NCI-H1417 treated with DMSO at 0.1 percent for 48 hours (cell line): ENCODE data around the gene GRK6.

ENCODE experiments used
- DNase-seq: peaks from one replicate; lab custom pipeline; 2025; lab: John Stamatoyannopoulos, UW

GRK6 gene

DNA sequence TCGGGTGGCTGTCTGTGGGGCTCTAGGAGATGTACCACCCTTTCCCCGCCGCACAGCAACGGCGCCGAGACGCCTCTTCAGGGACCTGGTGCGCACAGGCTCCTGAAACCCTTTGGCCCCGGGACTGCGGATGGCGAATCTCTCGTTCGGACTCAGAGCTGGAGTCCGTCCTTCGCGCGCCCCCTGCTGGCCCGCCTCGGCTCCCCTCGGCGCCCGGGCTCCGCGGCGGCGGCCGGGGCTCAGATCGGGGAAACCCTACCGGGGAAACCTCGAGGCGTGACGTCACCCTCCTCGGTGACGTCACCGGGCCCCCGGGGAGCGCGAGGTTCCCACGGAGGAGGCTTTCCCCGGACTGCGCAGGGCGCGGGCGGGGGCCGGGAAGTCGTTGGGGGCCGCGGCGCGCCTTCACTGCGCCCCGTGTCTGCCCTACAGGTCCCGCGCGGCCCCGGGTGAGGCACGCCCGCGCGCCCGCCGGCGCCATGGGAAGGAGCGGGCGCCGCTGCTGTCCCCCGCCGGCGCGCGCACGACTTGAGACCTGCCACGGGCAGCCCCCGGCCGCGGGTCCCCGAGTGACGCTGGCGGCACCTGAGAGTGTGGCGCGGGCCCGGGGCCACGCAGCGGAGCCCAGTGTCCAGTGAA, 28.0 kb downstream of the GRK6 start:
- no peak for DNase-seq

DNA sequence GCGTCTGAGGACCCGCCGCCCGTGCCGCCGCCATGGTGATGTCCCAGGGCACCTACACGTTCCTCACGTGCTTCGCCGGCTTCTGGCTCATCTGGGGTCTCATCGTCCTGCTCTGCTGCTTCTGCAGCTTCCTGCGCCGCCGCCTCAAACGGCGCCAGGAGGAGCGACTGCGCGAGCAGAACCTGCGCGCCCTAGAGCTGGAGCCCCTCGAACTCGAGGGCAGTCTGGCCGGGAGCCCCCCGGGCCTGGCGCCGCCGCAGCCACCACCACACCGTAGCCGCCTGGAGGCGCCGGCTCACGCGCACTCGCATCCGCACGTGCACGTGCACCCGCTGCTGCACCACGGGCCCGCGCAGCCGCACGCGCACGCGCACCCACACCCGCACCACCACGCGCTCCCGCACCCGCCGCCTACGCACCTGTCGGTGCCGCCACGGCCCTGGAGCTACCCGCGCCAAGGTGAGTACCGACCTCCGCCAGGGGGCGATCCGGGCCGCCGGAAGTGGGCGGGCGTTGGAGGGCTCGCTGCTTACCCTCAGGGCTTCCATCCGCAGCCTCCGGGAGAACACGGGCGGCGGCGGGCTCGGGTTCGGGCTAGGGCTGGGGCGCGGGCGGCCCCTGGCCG, 28.7 kb downstream of the GRK6 start:
- DNase-seq: no peak

DNA sequence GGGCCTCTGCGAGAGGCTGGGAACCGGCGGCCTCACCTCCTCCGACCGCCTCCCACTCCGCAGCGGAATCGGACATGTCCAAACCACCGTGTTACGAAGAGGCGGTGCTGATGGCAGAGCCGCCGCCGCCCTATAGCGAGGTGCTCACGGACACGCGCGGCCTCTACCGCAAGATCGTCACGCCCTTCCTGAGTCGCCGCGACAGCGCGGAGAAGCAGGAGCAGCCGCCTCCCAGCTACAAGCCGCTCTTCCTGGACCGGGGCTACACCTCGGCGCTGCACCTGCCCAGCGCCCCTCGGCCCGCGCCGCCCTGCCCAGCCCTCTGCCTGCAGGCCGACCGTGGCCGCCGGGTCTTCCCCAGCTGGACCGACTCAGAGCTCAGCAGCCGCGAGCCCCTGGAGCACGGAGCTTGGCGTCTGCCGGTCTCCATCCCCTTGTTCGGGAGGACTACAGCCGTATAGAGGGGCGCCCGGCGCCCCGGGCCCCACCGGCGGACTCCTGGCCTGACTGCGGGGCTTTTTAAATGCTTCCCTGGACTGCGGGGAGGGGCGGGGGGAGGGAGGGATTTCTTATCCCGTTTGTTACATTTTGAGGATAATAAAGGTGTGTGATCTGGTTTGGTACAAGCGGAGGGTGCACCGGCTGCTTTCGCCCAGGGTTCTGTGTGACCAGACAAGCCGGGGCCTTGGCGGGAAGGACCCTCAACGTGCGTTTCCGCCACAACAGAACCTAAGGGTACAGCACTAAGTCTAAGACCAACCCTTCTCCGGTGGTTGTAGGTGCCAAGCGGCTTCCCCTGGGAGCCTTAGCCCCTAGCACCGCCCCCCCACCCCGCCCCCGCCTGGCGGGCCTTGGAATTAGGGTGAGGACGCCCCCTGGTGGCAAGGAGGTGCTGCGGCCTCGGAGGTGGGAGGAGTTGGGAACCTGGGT, 29.4 kb downstream of the GRK6 start:
- DNase-seq: no peak

DNA sequence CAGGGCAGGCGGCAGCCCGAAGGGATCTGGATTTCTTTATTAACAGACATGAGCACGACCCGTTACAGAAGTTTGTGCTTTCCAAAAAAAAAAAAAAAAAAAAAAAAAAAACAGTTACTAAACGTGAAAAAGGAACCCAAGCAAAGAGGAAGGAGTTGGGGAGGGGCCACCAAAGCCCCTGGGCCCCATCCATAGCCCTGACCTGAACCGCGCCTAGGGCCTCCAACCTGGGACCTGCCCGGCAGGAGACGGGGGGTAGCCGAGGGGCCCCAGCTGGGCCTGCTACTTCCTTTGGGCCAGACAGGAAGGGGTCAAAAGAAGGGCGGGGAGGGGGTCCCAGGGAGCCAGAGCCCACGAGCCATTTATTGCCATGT, 30.1 kb downstream of the GRK6 start:
- no peak for DNase-seq

DNA sequence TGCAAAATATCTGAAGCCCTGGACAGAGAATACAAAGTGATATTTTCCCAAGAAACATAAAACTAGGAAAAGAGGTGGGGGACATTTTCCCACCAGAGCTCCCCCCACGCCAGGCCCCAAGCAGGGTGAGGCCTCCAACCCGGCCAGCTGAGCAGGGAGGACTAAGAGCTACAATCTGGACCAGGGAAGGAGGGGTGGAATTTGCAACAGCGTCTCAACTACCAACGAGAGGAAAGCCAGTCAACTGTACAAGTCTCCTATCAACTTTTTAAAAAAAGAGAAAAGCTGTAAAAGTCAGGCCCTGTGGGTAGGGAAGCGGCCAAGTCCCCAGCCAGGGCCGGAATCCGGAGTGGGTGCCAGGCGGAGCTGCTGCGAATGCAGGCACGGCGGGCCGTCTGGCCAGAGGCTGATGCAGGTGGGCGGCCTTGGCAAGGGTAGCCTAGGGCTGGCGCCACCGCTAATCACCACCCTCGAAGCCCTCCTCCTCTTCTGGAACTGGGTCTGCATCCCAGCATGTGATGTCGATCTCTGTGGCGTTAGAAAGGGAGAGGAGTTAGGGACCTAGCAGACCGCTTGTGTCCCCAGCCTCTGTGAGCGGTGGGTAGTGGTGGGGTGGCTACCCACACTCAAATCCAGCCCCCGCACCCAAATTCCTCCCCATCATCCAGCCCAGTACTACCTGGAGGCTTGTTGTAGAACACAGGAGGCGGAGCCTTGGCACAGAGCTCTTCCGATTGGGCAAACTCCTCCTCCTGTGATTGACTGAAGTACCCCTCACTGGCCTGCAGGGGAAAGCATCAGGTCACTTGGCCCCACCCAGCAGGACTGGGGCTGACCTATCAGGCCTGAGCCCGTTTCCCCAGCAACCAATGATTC, 30.7 kb downstream of the GRK6 start:
- peak; percentile 56 for DNase-seq

DNA sequence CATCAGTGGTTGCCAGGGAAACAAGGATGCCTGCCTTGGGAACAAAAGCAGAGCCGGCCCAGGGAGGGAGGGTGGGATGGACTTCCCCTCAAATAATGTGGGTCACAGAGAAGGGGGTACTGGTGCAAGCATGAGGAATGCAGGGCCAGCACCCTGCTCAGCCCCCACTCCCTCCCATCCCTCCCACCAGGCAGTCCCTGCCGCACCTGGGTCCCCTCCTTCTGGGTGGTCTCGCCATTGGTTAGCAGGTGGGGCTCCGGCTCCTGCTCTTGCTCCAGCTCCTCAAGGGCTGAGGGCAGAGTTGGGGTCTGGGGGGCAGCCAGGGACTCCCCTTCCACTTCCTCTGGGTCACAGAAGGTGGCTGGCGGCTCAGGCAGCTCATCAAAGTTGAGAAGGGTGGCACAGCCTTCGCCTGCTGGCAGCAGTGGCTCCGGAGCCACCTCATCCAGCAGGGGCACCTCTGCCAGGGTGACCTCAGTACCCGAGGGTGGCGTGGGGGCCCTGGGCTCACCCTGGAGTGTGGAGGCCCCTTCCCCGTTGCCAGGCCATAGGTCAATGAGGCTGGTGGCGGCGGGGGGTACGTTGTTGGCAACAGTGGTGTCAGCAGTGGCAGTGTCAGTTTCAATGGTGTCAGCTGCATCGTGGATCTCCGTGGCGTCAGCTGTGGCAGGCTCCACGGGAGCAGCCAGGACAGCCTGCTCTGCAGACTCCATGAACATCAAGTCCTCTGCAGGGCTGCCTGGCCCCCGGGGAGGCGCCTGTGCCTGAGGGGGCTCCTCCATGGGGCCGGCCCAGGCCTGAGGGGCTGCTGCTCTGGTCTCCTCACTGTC, 31.6 kb downstream of the GRK6 start:
- DNase-seq: no peak

DNA sequence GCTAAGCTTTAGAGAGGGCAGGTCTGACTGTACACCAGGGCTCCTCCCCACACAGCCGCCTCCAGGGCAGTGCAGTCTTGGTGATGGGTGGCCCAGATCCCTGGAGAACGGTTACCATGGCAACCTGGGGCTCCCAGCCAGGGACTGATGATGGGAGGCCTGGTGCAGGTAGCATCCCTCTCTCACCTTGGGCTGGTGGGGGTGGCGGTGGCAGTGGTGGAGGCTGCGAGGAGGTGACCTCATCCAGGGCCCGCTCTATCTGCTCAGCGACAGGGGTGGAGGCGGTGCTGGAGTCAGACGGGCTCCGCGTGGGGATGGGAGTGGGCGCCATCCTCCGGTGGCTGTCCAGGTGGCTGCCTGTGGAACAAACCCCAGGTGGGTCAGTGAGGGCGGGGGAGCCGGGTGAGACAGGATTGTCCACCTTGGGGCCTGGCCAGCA, 32.5 kb downstream of the GRK6 start:
- DNase-seq: no peak

DNA sequence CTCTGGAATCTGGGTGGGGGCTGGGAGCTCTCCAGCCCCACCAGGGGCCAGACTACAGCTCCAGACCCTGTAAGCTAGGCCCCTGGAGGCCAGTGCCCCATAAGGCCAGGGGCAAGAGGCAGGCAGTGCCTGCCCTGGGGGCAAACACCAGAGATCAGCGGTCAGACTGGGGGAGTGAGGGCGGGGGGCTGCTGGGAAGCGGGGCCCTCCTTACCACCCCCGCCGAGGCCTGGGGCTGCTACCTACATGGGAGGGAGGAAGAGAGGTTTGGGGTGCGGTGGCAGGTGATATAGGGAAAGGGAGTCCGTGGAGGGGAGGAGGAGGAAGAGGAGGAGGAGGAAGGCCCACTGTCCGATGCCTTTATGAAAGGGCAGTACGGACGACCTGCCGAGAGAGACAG, 32.9 kb downstream of the GRK6 start:
- no peak for DNase-seq

DNA sequence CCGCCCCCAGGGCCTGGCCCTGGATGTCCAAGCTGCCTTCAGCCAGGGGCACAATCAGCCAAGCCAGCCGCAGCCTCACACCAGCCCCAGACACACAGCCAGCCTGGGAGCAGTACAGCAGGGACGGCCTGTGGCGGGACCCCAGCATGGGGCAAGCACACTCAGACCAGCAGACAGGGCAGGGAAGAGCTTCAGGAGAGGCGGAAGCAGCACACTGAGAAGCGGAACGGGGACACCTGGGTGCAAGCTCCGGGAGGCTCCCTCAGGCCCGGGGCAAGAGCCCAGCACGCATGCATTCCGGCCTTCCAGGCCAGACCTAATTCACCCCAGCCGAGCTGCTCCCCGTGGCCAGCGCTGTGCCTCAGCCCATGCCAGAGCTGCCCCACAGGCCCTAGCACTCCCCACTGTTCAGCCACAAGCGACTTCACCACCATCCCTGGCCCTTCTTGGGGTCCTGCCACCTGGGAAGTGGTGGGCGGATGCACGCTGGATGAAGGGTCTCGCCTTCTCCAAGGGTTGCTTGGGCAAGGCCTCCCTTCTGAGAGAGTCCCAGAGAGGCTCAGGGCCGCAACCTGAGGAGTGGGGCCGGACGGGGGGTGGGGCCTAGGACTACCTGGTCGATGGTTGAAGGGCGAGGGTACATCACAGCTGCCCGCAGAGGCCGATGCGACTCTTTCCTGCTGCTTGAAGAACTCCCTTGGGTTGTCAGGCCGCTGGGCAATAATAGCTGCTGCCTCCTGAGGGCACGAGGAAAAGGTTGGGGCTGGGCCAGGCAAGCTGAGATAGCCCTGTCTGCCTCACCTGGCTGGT, 33.5 kb downstream of the GRK6 start:
- no peak for DNase-seq

DNA sequence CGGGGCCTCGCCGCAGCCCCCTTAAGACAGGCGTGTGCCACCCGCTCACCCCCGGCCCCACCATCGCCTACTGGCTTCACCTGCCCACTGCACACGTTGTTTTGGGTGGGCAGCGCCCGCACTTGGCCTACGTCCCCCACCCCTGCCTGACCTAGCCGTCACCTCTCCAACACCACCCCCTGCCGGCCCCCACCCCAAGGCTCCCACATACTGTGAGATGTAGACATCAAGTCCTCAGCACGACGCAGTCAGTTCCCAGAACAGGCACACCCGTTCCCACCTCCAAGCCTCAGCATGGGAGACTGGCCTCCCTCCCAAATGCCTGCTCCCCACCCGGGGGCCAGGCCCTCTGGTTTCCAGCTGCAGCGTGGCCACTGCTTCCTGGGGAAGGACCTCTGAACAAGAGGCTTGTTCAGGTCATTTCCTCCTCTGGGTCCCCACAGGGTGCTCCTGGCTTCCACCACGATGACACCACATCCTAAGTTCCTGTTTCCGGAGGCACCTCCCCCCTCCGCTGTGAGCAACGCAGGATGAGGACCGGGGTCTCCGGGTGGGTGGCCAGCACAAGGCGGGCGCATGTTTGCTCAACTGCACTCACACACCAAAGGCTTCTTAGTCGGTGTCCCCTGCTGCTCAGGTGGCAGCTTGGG, 35.7 kb downstream of the GRK6 start:
- no peak for DNase-seq

DNA sequence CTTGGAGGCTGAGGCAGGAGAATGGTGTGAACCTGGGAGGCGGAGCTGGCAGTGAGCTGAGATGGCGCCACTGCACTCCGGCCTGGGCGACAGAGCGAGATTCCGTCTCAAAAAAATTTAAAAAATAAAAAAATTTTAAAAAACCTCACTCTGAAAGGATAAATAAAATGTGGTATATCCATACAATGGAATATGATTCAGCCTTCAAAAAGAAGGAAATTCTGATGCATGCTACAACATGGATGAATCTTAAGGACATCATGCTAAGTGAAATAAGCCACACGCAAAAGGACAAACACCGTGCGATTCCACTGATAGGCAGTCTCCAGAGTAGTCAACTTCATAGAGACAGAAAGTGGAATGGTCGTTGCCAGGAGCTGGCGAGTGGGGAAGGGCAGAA, 38.6 kb downstream of the GRK6 start:
- DNase-seq: no peak

DNA sequence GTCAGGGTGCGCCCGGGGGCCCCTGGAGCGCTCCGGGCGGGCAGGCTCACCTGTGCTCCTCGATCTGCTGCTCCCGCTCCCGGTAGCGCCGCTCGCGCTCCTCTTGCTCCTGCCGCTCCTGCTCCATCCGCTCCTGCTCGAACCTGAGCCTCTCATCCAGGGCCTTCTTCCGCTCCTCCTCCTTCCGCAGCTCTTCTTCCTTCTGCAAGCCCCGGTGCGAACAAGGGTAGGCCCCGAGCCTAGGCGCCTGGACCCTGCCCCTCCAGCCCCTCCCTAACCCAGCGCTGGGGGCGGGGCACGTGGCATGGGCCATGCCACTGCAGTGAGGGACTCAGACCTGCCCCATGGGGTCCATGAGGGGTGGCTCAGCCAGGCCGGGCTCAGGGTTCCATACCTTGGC, 40.4 kb downstream of the GRK6 start:
- DNase-seq: no peak

DNA sequence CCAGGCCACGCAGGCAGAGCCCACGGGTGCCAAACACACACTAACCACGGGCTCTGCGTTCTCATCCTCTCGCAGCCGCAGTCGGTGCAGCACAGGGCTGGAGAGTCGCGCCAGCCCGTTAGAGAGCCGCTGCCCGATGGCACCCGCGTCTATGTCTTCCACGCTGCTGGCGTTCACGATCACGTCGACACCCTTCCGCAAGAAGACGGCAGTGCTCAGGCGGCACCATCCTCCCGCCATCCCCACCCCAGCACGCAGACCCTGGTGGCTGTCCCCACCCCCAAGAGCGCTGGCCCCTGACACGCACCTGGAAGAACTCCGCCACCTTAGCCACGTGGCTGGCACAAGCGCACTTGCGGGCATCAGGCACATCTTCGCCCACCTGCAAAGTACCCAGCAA, 41.0 kb downstream of the GRK6 start:
- DNase-seq: no peak

DNA sequence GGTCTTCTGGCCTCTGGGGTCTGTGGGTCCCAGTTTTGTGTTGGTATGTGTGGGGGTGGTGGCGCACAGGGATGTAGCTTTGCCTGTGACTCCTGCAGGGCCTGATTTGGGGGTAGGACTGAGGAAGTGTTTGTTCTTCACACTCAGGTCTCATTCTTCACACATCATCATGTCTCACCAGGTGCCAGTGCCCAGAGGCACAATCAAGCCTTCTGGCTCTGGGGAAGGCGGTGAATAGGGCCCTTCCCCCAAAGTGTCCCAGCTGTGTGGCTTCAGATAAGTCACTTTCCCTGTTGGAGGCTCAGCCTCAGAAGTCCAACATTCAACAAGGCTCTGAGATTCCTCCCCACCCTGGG, 41.8 kb downstream of the GRK6 start:
- DNase-seq: no peak

DNA sequence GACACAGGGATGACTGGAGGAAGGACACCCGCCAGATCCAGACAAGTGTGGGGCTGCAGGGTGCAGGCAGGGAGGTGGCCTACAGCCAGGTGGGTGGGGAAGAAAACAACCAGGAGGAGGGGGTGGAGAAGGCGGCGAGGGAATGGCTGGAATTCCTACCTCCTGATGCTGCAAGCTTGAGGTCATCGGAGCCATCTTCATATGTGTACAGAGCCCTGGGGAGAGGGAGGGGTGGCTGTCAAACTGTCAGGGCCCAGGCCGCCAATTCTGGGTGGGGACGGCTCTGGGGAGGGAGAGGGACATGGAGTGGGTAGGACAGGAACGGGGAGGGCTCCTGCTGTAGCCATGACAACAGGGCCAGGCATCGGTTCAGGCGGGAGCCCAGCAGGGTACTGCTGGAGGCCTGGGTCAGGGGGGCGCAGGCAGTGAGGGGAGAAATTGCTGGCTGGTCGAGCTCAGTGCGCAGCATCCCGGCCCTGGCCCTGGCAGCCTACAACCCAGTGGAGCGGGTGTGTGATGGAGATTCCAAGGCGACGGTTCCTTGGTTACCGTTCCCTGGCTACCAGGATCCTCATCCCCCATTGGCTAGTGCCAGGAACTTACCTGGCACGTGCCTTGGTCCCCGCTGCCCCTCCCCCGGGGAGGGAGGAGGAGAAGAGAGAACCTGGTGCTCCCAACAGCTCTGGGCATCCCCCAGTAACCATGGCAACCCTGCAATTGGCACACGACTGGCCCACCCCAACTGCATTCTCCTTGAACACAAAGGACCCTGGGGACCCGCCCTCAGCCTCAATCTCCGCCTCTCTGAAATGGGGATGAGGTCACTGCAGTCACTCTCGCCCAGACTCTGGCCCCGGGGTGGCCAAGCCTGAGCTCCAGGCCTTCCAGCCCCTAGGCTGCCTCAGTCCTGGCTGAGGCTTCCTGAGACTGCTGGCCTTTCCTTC, 42.5 kb downstream of the GRK6 start:
- no peak for DNase-seq

DNA sequence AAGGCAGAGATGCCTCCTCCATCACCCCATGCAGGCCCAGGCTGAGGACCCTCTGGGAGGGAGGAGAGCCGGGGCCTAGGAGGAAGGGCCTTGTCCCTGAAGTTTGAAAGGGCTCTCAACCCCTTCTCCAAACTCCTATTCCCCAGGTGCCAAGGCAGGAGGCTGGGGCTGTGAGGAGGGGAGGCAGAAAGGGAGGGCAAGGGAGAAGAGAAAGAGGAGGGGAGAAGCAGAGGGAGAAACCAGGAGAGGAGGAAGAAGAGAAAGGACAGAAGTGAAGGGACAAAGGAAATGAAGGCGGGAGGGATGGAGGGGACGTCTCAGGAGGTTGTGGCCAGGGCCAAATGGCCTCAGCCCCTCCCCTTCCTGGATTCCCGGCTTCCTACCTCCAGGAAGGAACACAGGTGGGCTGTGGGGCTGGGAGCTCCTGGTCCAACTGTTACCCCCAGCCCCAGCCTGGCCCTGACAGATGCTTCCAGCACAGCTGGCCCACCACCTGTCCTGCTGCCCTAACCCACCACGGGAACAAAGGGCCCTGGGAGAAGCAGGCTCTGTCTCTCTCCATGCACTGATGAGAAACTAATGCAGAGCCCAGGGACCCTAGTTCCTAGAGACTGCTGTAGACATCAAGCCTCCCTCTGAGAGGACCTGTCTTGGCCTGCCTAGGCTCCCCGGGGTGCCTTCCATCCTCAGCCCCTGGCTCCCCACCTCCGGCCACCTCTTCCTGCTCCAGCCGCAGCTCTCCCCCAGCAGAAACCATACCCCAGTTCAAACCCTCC, 43.5 kb downstream of the GRK6 start:
- no peak for DNase-seq

DNA sequence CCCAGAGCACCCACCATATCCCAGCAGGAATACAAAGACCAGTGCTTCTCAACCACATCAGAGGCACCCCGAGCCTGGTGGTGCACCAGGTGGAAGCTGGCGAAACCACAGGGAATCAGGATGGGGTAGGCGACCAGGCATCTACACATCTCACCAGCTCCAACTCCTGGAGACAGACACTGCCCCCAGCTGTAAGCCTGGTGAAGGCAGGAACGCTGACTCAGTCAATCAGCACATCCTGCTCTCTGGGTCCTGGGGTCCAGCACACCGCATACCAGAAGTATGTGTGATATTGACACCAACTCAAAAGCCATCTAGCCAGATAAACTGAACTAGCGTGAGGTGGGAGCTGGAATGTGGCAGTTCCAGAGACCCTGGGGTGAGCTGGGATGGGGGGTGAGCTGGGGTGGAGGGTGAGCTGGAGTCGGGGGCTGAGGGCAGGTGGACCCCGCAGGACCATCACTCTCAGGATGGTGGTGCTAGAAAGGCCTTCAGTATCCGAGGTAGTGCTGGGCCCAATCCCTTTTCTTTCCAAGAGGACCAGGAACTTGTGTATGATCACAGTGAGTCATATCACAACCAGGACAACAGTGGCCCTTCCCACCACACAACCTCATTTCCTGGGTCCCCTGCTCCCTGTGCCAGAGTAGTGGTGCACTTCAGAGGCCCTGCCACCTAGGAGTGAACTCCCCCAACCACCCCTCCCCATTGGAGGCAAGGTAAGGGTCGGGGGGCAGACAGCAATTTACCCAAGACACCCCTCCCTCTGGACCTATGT, 44.5 kb downstream of the GRK6 start:
- no peak for DNase-seq
